RWPE1 (cell line): ENCODE data around the gene ABCA13.

Experiments
- CTCF ChIA-PET: fragments of 350-600 bp; sonication (Branson Sonifier 250); formaldehyde crosslinking; extraction: SDS; loops from one replicate; lab custom pipeline; 2021; lab: Yijun Ruan, JAX
- POLR2A ChIA-PET: fragments of 400-600 bp; formaldehyde crosslinking; extraction: SDS; loops from one replicate; lab custom pipeline; 2020; ENCODE audit warnings: antibody characterized with exemption; ENCODE audit not compliant: low non-redundant PET; lab: Yijun Ruan, JAX
- DNase-seq: peaks from one replicate; pipeline ENCODE4 v3.0.0; 2012; ENCODE audit warnings: low spot score
- H3K27ac ChIP-seq: fragments of 450-650 bp; 2 replicates; pipeline ENCODE4 v1.5.1; 2017
- CTCF ChIP-seq: fragments of 450-650 bp; conservative IDR thresholded peaks from 2 replicates; pipeline ENCODE4 v1.5.1; 2017; ENCODE audit warnings: low read depth, mild to moderate bottlenecking

ABCA13 gene

GRCh38 chr7:48301201-48301600 lies 129.9 kb downstream of the ABCA13 start:
- ChIA-PET CTCF (interaction anchor here (2.7 kb wide), 1 partner anchor 574 kb away, joined by 12 read pairs; no protein-coding TSS in a partner anchor), POLR2A (no interaction called here)
- no peak for TF ChIP-seq CTCF
- no peak for DNase-seq
- H3K27ac ChIP-seq: no peak overlapping the region

GRCh38 chr7:48304641-48305040 lies 133.4 kb downstream of the ABCA13 start:
- TF ChIP-seq CTCF: no peak
- no peak overlapping the region for H3K27ac ChIP-seq
- DNase-seq: no peak
- ChIA-PET CTCF (no interaction called here), POLR2A (no interaction called here)

- no peak for TF ChIP-seq CTCF
- no peak overlapping the region for H3K27ac ChIP-seq
- POLR2A ChIA-PET: no interaction called here
- CTCF ChIA-PET: no interaction called here
- DNase-seq: no peak
Measured at GRCh38 chr7:48305661-48306060, 134.4 kb downstream of the ABCA13 start.

GRCh38 chr7:48307041-48307714 lies 135.9 kb downstream of the ABCA13 start:
- peak overlapping the region; percentile 56 for H3K27ac ChIP-seq
- CTCF ChIA-PET: no interaction called here
- POLR2A ChIA-PET: no interaction called here
- no peak for TF ChIP-seq CTCF
- DNase-seq: peak; percentile 20

DNA sequence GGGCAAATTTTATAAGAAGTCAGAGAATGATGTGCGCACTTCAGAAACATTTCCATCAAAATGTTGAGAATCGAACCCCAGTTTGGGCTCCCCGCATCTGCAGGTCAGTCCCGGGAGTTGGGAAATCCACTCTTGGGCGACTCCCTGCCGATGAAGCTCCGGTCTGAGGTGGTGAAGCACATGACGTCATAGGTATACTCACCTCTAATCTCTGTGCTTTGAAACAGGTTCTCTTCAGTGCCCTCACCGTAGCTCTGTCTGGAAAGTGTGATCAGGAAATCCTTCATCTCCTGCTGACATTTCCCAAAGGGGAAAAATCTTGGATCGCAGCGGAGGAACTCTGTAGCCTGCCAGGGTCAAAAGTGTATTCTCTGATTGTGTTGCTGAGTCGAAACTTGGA lies 138.5 kb downstream of the ABCA13 start:
- no peak overlapping the region for H3K27ac ChIP-seq
- DNase-seq: no peak
- POLR2A ChIA-PET: no interaction called here
- CTCF ChIA-PET: interaction anchor here (0.5 kb wide), 2 partner anchors 62 to 1802 kb away, joined by 4 to 5 read pairs; no protein-coding TSS in a partner anchor
- no peak for TF ChIP-seq CTCF

- ChIA-PET POLR2A (no interaction called here), CTCF (interaction anchor here (1.3 kb wide), 1 partner anchor 12 kb away, joined by 3 read pairs; no protein-coding TSS in a partner anchor)
- no peak for TF ChIP-seq CTCF
- no peak for DNase-seq
- no peak overlapping the region for H3K27ac ChIP-seq
Measured at GRCh38 chr7:48311464-48312100, 140.3 kb downstream of the ABCA13 start.
